Stimulated activated CD4-positive, alpha-beta T cell treated with anti-CD3 and anti-CD28 coated beads, Interleukin-12 subunit alpha, Interleukin-12 subunit beta, amount 100 ng/mL, for 4 hours (primary cell): ENCODE results near the gene TSPAN5.

Experiments
- DNase-seq: peaks from one replicate; pipeline ENCODE4 v3.0.0-alpha.2; 2020

TSPAN5 gene

GRCh38 chr4:98514741-98515469, 143.5 kb downstream of the TSPAN5 start:
- no peak for DNase-seq

GRCh38 chr4:98512918-98513317, 145.5 kb downstream of the TSPAN5 start:
- no peak for DNase-seq

GRCh38 chr4:98510757-98511517, 147.5 kb downstream of the TSPAN5 start:
- no peak for DNase-seq

GRCh38 chr4:98510340-98510739, 148.1 kb downstream of the TSPAN5 start:
- no peak for DNase-seq

GRCh38 chr4:98509721-98510120, 148.7 kb downstream of the TSPAN5 start:
- no peak for DNase-seq

- no peak for DNase-seq
Observed at GRCh38 chr4:98508829-98509598, 149.4 kb downstream of the TSPAN5 start.

- DNase-seq, result no peak
Observed at GRCh38 chr4:98508248-98508647, 150.2 kb downstream of the TSPAN5 start.

- no peak for DNase-seq
Observed at GRCh38 chr4:98507299-98507698, 151.1 kb downstream of the TSPAN5 start.

- no peak for DNase-seq
Observed at GRCh38 chr4:98506462-98507132, 151.8 kb downstream of the TSPAN5 start.

- no peak for DNase-seq
Observed at GRCh38 chr4:98505992-98506391, 152.4 kb downstream of the TSPAN5 start.

GRCh38 chr4:98504091-98504490, 154.3 kb downstream of the TSPAN5 start:
- no peak for DNase-seq

- no peak for DNase-seq
Observed at GRCh38 chr4:98503676-98504075, 154.7 kb downstream of the TSPAN5 start.

GRCh38 chr4:98502624-98503023, 155.8 kb downstream of the TSPAN5 start:
- DNase-seq, result no peak

GRCh38 chr4:98502031-98502430, 156.4 kb downstream of the TSPAN5 start:
- no peak for DNase-seq

- no peak for DNase-seq
Observed at GRCh38 chr4:98501383-98501782, 157.0 kb downstream of the TSPAN5 start.

GRCh38 chr4:98498774-98499173, 159.6 kb downstream of the TSPAN5 start:
- no peak for DNase-seq

- no peak for DNase-seq
Observed at GRCh38 chr4:98496152-98496845, 162.1 kb downstream of the TSPAN5 start.

- no peak for DNase-seq
Observed at GRCh38 chr4:98493296-98493695, 165.1 kb downstream of the TSPAN5 start.

GRCh38 chr4:98491899-98492559, 166.4 kb downstream of the TSPAN5 start:
- no peak for DNase-seq

- no peak for DNase-seq
Observed at GRCh38 chr4:98490251-98490650, 168.2 kb downstream of the TSPAN5 start.

GRCh38 chr4:98485816-98486345, 172.5 kb downstream of the TSPAN5 start:
- no peak for DNase-seq

GRCh38 chr4:98484031-98484430, 174.4 kb downstream of the TSPAN5 start:
- no peak for DNase-seq
